Activated T-helper 1 cell treated with anti-CD3 and anti-CD28 coated beads, Interleukin-2, amount 50 U/mL, for 16 hours (primary cell): ENCODE measurements around the gene CTNS.

Source experiments
- DNase-seq, 2 donors: peaks; one replicate each; pipeline ENCODE4 v3.0.0-alpha.2; 2020; ENCODE audit warnings: low read depth in 1 of 2, low spot score in 1 of 2

Gene CTNS

GRCh38 chr17:3636154-3636907 lies at the start of gene CTNS, which contains the start of gene SHPK:
TSS of gene CTNS (plus strand) at chr17:3636760. CDS start at chr17:3640207, 3,447 bp downstream.
TSS of gene SHPK (minus strand) at chr17:3636250. CDS start at chr17:3636219, 31 bp downstream.
- peak; percentile 86 to 92 for DNase-seq

- no peak for DNase-seq
Measured at GRCh38 chr17:3589784-3590183, 46.8 kb upstream of the CTNS start.

DNA sequence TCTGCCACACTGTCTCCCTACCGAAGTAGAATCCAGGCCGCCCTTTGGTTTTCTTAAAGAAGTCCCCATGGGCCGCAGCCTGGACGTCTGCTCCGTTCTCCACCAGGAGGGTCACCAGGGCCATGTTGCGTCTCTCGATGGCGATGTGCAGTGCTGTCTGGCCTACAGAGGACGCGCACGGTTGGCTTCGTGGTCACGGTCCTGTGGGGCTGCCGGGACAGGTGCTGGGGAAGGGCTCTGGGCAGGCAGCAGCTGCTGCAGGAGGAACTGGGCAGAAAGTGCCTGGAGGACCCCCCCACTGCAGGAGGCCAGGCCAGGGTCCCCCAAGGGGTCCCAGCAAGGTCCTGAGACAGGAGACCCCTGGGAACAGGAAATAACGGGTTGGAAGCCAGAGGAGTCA lies 46.3 kb upstream of the CTNS start:
- DNase-seq, result no peak

- DNase-seq, result no peak
Measured at GRCh38 chr17:3590768-3591167, 45.8 kb upstream of the CTNS start.

DNA sequence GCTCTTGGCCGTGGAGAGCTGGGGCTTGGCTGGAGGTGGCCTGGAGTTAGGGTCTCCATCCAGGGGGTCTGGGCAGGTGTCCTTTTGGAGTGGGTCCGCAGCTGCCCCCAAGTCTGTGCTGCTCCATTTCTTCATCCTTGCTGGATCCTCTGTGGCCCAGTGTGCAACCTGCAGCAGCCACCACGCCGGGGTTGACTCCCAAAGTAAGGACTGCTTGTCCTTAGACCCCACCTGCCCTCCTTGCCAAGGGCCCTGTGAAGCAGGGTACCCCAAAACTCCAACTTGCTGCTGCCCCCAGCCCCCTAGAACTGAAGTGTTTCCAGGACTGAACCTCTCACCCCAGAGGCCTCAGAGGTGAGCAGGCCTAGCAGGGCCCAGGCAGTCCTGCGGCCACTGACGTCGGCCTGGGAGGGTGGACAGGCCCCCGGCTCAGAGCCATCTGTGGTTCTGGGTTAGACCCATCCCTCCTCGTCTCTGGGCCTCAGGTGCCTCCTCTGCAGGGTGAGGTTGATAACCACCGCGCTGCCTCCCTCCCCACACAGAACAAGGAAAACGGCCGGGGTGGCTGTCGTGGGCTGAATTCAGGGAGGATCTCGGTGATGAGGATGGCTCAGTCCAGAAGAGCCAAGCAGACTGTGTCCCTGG lies 44.2 kb upstream of the CTNS start:
- no peak for DNase-seq

DNA sequence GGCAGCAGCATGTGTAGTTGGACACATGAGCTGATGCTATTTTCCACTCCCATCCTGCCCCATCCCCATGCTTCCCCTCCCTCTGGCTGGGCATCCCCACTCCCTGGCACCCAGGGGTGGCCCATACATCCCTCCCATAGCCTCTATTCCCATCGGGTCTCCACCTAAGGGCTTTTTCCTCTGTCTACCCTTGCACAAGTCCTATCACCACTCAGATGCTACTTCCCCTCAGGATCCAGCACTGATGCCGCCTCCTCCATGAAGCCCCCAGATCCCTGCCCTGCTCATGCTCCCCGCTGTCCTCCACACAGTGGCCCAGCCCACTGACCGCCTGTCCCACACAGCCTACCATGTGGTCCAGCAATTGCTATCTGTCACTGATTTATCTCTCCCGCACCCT lies 43.2 kb upstream of the CTNS start:
- DNase-seq, result no peak

DNA sequence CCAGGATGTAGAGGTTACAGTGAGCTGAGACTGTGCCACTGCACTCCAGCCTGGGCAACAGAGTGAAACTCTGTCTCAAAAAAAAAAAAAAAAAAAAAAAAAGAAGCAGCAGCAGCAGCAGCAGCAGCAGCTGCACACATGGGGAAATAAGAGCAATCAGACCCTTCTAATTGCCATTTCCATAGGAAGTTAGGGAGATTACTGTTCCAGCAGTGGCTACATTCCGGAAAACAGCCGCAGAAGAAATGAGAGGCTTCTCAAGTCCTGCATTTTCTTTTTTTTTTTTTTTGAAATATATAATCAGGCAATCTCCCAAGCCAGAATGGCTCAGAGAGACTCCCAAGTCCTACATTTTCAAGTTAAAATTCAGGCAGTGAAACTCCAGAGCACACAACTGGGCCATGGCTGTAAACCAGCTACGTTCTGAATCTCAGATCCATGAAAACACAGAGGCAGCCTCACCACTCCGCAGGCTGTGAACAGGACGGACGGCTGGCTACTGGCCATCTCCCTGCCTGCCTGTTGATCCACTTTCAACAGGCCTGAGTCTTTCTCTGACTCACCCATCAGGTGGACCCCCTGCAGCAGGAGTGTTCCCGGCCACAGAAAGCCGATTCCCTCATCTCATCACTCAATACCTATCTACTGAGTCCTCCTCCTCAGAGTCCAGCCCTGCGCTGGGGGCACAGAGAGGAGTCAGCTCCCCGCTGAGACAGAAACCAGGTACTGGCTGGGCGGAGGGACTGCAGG lies 42.3 kb upstream of the CTNS start:
- DNase-seq, result no peak

DNA sequence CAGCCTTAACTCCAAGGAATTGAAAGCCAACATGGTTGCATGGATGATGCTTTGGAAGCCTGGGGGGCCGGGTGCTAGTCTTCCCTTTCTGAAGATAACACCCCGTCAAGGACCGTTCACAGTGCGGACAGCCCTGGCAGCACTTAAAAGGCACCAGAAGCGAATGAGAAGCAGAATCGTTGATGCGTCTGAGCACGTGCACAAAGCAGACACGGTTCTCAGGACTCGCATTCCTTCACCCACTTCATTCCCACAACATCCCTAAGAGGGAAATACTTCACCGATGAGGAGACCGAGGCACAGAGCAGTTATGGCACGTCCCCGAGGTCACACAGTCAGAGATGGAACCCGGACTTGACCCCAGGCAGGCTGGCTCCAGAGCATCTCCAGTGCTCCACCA lies 41.6 kb upstream of the CTNS start:
- DNase-seq, result no peak

DNA sequence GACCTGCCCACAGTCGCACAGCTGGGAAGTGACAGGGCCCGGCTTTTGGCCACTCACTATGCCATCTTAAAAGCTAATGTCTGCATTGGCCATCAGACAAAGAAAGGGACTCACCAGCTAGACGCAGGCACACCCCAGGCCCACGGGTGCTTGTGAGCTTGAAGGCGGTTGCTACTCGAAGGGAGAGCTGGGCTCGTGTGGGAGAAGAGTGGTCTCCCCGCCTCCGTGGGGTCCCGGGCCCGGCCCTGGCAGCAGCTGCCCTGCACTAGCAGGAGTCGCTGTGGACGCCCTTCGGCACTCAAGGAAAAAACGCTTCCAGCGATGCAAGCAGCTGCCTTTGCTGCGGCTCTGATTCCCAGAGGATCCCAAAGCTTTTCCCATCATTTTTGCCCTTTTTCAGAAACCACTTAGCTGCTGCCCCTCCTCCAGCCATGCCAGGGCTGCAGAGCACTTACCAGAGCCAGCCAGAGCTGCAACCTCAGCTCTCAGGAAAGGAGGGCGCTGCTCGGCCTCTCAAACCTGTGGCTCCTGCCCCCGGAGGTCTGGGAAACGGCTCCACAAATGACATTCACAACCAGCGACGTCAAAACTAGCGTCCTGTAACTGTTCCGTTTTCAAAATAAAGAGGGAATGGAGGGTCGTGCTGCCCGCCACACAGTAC lies 39.6 kb upstream of the CTNS start:
- DNase-seq, result no peak

GRCh38 chr17:3598078-3598477 lies 38.5 kb upstream of the CTNS start:
- DNase-seq, result no peak

GRCh38 chr17:3600529-3601205 lies 35.9 kb upstream of the CTNS start:
- no peak for DNase-seq

DNA sequence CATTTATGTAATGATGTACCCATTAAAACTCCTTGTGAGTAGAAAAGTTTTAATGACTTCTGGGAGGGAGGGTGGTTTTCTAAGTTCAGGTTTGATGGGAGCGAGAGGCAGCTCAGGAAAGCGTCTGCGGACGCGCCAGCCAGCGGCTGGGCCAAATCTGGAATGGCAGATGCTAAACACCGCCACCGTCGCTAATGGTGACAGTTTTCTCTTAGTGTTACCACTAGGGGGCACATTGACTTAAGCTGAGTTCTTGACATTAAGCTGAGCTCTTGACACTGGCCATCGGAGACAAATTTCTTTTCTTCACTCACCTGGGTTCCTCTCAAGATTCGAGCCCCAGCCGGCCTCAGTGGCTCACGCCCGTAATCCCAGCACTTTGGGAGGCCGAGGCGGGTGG lies 34.1 kb upstream of the CTNS start:
- no peak for DNase-seq

GRCh38 chr17:3603119-3603869 lies 33.3 kb upstream of the CTNS start:
- no peak for DNase-seq

- no peak for DNase-seq
Measured at GRCh38 chr17:3603870-3604259, 32.7 kb upstream of the CTNS start.

GRCh38 chr17:3609689-3610088 lies 26.9 kb upstream of the CTNS start:
- DNase-seq, result no peak

DNA sequence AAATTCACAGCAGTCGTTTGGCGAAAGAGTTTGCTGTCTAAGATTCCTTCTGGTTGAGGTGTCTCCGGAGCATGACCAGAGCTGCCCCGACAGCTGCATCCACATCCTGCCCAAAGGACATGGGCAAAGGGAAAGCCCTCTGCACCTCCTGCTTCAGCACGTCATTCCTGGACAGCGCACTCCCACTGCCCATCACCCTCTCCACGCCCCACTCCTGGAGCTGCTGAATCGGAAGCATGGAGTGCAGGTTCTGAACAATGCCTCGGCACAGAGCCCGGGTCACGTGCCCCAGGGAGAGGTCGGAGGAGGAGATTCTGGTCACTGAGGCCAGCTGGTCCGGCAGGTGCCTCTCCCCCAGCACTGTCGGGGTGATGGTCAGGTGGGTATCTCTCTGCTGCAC lies 26.0 kb upstream of the CTNS start:
- no peak for DNase-seq

DNA sequence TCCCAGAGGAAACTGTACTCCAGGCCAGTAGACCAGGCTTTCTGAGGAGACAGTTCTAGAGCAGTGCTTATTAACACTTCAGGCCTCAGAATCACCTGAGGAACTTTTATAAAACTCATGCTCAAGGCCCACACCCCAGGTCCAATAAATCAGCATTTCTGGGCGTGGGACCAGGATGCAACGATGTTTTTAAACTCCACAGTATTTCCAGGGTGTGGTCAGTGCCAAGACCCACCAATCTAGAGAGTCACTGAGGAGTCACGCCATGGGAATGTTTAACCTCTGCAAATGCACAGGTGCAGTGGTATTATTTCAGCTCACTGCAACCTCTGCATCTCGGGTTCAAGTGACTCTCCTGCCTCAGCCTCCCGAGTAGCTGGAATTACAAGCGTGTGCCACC lies 23.4 kb upstream of the CTNS start:
- no peak for DNase-seq

DNA sequence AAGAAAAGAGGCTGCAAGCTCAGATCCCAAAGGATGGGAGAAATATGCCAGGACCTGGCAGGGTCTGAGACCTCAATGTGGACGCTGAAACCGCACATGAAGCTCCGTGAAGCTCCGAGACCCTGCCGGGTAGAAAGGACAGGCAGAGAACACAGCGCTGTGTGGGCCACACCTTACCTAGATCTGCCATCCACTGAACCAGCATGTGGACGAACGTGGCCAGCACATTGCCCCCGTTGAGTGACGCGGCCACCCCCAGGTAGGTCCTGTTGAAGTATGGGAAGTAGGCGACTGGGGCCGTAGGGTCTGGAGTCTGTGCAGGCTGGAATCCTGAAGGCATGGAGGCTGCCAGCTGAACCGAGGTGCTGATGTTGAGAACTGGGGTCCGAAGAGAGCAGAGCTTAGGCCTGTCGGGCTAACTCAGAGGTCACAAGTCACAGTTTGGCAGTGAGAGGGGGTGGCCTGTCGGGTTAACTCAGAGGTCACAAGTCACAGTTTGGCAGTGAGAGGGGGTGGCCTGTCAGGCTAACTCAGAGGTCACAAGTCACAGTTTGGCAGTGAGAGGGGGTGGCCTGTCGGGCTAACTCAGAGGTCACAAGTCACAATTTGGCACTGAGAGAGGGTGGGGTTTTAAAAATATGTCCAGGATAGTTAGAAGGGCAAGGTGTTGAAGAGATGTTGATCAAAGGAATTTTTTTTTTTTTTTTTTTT lies 21.2 kb upstream of the CTNS start:
- DNase-seq, result no peak

DNA sequence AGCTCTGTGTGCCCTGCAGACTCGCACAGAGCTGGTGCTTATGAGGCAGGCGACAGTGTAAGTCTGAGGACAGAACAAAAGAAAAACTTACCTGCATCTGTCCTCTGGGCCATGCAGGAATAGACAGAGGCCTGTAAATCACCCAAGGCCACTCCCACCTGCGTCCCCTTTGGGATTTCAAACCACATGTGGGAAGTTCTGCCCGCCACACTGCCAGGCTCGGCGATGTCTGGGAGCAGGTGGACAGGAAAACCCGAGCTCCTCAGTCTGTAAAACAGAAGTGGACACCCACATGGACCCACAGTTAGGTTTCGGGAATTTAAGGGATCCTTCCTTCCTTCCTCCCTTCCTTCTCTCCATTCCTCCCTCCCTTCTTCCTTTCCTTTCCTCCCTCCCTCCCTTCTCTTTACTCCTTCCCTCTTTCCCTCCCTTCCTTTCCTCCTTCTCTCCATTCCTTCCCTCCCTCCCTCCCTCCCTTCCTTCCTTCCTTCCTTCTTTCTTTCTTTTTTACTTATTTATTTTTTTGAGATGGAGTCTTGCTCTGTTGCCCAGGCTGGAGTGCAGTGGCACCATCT lies 15.3 kb upstream of the CTNS start:
- DNase-seq, result no peak
